Ramos (cell line): ENCODE results near the gene POP7.
"Not testable (repeated sequence)": the region's sequence is repeated elsewhere in the genome, so short reads cannot be mapped to it uniquely, and the experiment has no call there.

Experiments used
- in situ Hi-C: fragments of 300-500 bp; cut with MboI; formaldehyde crosslinking; loops from one replicate; pipeline ENCODE4 v1.14.3; 2022; ENCODE audit warnings: low sequenced_read_pairs; ENCODE audit not compliant: unreplicated experiment

Gene POP7

DNA sequence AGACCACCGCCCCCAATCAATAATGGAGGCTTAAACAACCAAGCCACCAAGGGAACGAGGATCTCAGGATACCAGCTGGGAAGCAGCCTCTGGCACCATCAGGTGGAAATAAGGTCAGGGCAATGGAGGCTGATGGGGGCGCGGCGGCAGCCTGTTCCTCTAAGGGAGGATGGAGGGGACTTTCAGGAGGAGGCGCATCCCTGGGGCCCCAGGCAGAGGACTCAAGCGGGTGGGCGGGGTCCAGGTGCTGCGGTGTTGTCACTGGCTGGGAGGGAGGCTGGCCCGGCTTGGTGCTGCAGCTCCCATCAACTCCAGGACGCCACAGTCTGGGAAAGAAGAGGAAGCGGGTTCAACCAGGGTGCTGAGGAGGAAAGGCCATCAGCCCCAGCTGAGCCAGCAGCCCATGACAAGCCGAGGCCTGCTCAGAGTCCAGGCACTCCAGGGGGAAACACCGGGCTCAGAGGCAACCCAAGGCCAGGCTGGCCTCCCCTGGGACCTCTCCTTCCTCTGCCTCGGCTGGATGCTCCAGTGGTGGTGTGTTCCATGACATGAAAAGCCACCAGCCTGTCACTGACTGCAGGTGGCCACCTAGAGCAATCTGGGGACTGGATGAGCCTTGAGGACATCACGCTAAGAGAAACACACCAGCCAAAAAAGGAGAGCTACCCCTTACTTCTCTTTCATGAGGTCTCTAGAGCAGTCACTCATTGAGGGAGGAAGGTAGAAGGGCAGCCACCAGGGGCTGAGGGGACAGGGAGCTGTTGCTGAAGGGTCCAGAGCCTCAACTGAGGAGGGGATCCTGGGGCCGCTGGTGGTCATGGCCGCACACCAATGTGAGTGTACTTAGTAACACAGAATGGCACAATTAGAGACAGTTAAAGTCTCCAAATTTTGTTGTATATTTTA, 16.4 kb upstream of the POP7 start:
- in situ Hi-C loops, result loop anchor here (10.0 kb wide), 1 partner anchor 215 kb away; the partner anchor contains the start of gene TSC22D4

DNA sequence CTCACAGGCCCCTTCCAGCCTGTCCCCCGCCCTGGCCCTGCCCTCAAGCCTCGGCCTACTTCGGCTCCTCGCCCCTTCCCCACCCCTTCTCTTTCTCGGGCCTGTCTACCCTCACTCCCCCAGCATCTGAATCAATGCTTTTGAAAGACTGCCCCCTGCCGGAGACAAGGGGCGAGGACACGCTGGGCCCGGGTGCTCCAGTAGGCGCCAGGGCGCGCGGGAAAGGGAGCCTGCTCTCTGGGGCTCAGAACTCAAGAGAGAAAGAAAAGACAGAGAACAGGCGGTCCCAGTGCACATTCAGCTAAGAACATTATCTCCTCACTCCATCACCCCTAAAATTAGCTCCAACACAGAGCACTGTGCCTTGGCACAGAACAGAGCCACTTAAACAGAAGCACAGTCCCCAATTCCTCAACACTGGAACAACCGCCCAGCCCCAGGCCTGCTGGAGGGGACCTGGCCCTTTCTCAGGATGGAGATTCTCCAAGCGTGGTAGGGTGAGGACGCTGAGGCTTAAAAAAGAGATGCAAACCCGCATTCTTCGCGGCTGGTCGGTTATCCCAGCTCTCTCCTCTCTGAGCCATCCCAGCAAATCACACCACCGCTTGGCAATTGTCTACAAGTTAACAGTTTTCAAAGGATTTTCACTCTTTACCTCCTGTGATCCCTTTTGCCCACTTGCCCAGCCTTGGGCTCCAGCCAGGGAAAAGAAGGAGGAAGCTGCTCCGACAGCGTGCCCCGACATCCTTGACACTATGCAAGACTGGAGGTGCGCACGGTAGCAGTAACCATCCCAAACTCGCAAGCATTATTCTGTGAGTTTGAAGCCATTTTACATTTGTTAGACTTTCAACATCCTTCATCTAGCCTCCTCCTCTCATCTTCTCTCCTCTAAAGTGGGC, 14.0 kb upstream of the POP7 start:
- in situ Hi-C loops, result loop anchor here (10.0 kb wide), 1 partner anchor 217 kb away; the partner anchor contains the start of gene TSC22D4

DNA sequence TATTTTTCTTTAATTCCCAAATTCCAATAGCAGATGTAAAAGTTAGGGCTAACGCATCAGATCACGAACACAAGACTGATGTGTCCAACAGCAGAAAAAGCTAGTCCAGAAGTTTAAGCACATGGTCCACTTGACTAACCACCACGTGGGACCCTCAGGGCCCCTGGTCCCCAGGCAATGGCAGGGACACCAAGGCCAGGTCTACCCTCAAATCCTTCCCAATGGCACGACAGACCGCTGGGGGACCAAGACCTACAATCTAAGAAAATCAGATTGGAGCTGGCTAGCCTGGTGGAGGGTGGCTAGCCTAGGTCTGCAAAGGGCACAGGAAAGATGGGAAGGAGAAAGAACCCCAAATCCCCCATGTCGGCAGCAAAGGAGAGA, 13.4 kb upstream of the POP7 start:
- in situ Hi-C loops, result loop anchor here (10.0 kb wide), 1 partner anchor 218 kb away; the partner anchor contains the start of gene TSC22D4

DNA sequence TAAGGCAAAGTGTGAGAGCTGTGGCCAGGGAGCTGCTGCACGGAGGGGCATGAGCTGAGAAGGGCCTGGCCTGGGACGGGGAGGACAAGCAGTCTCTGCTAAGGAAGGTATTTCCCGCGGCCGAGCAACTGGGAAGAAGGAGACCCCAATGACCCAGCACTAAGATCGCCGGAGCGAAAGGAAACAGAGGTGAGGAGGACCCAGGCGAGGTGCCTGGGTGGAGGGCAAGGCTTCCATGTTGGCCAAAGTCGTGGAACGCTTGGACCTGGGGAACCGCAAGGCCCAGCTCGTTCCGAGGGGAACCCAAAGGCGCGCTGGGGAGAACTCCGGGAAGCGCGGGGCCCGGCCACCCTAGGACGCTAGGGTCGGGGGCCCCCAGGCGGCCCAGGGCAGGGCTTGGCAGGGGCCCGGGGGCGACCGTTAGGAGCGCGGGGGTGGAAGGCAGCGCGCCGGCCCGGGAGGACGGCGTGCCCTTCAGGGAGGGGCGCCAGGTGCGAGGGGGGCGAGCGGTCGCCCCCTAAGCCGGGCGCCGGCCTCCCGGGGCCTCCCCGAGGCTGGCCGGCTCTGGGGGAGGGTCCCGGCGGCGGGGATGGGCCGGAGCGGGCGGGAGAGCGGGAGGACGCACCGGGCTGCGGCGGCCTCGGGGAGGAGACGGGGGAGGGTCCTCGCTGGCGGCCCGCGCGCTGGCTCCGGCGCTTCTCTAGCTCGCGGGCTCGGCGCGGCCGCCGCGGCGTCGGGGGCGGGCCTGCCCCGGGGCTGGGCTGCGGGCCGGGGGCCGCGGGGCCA, 12.4 kb upstream of the POP7 start:
- in situ Hi-C loops, result loop anchor here (10.0 kb wide), 1 partner anchor 219 kb away; the partner anchor contains the start of gene TSC22D4

DNA sequence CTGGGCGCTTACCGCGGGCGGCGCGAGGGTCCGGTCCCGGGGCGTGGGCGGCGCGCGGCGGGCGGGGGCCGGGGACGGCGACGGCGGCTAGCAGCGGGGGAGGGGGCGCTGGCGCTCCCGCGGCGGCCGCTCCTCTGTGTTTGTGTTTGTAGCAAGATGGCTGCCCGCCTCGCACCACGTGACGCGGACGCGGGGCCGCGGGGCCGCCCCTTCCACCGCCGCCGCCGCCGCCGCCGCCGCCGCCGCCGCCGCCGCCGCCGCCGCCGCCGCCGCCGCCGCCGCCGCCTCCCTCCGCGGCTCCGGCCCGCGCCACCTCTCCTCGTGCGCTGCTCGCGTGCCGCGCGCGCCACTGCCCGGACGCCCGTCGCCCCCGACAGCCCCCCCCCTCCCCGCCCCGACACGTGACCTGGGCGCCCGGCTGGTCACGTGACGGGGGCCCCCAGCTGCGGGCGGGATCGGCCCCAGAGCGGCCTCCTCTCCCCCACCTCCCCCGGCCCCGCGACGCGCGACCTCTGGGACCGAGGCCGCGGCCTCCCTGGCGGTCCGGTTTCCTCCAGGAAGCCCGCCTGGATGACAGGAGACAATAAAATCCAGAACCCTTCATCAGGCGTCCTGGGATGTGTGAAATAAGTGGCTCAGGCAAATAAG, 11.7 kb upstream of the POP7 start, which contains the start of gene GIGYF1:
Gene GIGYF1, minus strand, starts transcription at position 153 of the 648 bp plus-strand sequence. CDS start 6,012 bp downstream, outside the sequence.
- in situ Hi-C loops, result loop anchor here (10.0 kb wide), 1 partner anchor 219 kb away; the partner anchor contains the start of gene TSC22D4

DNA sequence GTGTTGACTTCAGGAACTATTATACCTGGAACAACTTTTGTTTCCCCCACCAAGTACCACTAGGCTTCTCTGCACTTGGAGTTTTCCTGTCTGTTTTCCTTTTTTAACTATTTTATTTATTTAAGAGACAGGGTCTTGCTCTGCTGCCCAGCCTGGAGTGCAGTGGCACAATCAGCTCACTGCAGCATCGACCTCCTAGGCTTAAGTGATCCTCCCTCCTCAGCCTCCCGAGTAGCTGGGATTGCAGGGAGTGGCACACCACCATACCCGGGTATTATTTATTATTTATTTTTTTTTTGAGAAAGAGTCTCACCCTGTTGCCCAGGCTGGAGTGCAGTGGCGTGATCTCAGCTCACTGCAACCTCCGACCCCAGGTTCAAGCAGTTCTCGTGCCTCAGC, 9.8 kb upstream of the POP7 start:
- in situ Hi-C loops, result loop anchor here (10.0 kb wide), 1 partner anchor 221 kb away; the partner anchor contains the start of gene TSC22D4

DNA sequence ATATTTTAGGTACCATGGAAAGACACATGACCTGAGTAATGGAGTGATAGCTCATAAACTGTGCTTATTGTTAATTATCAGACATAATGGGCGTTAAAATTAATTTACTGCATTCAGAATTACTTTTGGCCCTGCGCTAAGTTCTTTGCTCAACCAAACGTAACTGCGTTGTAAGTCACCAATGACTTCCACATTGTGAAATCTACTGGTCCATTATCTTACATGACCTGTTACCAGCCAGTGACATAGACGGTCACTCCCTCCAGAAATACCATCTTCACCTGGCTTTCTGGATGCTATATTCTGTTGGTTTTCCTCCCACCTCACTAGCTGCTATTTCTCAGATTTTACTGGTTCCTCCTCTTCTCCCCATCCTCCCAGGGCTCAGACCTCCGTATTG, 6.9 kb upstream of the POP7 start:
- in situ Hi-C loops, result loop anchor here (10.0 kb wide), 1 partner anchor 224 kb away; the partner anchor contains the start of gene TSC22D4

DNA sequence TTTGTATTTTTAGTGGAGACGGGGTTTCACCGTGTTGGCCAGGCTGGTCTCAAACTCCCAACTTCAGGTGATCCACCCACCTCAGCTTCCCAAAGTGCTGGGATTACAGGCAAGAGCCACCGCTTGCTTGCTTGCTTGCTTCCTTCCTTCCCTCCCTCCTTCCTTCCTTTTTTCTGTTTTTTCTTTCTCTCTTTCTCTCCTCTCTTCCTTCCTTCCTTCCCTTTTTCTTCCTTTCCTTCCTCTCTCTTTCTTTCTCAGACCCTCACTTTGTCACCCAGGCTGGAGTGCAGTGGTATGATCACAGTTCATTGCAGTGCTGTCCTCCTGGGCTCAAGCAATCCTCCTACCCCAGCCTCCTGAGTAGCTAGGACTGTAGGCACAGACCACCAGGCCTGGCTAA, 4.8 kb upstream of the POP7 start:
- in situ Hi-C loops, result loop anchor here (10.0 kb wide), 1 partner anchor 154 kb away; the partner anchor contains the start of gene SLC12A9

DNA sequence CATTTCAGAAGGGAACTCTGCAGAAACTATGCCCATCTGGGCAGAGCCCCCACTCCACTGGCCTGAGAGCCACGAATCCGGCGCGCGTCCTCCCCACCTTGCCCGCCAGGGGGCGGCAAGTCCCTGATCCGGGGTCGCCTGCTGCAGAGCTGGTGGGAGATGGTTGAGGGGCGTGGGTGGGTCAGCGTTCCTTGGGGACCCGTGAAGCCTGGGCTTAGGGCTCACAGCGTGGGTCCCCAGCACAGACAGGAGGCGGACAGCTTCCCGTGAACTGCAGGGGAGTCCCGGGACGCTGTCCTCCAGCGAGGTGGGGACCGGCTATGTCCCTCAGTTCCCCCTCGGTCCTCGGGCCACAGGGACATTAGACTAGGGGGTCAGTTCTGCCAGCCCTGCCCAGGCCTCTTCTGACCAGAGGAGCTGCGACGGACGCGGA, 585 bp upstream of the POP7 start:
- in situ Hi-C loops, result loop anchor here (10.0 kb wide), 1 partner anchor 149 kb away; the partner anchor contains the start of gene SLC12A9

DNA sequence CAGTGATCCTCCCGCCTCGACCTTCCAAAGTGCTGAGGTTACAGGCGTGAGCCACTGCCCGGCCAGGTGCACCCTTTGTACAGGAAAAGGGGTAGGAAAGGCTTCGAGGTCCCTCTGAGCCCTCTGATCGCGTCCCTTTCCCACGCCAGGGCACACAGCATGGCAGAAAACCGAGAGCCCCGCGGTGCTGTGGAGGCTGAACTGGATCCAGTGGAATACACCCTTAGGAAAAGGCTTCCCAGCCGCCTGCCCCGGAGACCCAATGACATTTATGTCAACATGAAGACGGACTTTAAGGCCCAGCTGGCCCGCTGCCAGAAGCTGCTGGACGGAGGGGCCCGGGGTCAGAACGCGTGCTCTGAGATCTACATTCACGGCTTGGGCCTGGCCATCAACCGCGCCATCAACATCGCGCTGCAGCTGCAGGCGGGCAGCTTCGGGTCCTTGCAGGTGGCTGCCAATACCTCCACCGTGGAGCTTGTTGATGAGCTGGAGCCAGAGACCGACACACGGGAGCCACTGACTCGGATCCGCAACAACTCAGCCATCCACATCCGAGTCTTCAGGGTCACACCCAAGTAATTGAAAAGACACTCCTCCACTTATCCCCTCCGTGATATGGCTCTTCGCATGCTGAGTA, 871 bp downstream of the POP7 start:
- in situ Hi-C loops, result loop anchor here (10.0 kb wide), 1 partner anchor 148 kb away; the partner anchor contains the start of gene SLC12A9

DNA sequence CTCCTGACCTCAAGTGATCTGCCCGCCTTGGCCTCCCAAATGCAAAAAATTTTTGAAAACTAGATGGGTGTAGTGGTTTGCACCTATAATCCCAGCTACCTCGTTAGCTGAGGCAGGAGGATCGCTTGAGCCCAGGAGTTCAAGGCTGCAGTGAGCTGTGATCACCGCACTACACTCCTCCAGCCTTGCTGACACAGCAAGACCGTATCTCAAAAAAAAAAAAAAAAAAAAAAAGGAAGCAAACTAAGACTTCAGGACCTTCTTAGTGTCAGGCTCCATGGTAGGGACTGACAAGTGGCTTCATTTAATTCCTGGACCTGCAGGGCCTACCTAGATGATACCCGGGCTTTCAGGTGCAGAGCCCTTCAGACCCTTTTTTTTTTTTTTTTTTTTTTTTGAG, 2.5 kb downstream of the POP7 start:
- in situ Hi-C loops, result loop anchor here (10.0 kb wide), 1 partner anchor 146 kb away; the partner anchor contains the start of gene SLC12A9

DNA sequence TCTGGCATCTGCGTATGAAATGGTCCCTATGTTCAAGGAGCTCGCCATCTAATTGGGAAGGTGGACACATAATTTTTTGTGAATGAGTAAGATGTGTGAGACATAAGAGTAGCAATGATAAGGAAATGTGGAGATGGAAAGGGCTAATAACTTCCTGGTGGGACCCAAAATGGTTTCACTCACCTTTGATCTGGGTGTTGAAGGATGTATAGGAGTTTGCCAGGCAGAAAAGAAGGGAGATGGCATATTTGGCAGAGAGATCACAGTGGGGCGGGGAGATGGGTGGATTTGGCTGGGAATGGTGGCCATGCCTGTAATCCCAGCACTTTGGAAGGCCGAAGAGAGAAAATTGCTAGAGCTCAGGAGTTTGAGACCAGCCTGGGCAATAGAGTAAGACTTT, 4.5 kb downstream of the POP7 start:
- in situ Hi-C loops, result no loop called here

DNA sequence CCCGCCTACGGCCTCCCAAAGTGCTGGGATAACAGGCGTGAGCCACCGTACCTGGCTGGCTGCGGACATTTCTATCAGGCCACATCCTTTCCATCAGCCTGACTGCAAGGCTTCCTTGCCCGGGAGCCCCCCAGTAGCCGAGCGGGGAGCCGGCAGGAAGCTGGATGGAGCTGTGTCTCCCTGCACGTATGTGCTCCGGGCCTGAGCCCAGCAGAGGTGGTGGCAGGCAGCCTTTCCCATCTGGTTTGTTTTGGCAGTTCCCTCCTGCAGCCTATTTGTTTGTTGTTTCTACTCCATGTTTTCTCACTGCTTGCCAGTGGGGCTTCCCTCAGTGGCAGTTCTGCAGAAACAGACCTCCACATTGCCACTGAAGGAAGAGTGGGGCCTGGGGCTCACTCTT, 5.4 kb downstream of the POP7 start:
- in situ Hi-C loops, result no loop called here

DNA sequence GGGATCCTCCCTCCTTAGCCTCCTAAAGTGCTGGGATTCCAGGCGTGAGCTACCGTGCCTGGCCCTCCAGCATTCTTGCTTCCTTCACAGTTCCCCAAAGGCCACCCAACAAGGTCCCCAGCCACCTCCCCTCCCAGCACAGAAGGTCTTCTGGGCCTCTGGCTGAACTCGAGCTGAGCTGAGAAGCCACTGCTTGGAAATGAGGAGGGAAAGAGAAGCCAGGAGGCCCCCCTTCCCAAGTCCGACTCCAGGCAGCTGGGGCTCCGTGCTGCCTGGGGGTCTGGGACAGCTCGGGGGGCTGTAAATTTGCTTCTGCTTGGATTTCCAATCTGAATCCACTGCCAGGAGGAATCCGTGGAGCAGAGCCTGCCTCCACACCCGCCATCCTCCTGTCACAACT, 8.8 kb downstream of the POP7 start:
- in situ Hi-C loops, result no loop called here

DNA sequence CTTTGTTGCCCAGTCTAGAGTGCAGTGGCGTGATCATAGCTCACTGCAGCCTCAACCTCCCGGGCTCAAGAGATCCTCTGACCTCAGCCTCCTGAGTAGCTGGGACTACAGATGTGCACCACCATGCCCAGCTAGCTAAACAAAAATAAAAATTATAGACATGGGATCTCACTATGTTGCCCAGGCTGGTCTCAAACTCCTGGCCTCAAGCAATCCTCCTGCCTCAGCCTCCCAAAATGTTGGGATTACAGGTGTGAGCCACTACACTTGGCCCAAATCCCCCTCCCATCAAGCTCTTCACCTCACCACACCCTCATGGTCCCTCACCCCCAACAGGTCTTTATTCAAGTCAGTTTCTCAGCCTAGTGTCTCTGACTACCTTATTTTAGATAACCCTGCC, 11.2 kb downstream of the POP7 start:
- in situ Hi-C loops, result not testable (repeated sequence)

DNA sequence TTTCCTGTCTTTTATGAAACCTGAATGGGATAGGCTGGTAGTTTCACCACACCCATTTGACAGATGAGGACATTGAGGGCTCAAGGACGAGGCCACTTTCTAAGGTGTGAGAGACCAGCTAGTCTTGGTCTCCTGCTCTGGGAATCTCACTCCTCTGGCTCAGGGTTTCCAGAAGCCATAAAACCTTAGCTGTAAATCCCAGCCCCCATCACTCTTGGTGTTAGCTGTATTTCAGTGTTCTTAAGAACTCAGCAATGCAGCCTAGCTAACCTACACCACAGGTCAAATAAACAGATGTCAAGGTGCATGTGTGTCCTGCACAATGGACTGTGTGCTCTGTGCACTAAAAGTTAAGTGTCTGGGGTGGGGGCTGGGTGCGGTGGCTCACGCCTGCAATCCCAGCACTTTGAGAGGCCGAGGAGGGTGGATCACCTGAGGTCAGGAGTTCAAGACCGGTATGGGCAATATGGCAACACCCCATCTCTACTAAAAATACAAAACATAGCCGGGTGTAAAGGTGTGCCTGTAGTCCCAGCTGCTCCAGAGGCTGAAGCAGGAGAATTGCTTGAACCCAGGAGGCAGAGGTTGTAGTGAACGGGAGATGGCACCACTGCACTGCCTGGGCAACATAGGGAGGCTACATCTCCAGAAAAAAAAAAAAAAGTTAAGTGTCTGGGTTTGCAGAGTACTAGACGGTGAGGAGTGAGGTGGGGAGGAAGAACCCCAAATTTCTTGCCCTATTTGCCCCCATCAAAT, 13.8 kb downstream of the POP7 start:
- in situ Hi-C loops, result no loop called here

DNA sequence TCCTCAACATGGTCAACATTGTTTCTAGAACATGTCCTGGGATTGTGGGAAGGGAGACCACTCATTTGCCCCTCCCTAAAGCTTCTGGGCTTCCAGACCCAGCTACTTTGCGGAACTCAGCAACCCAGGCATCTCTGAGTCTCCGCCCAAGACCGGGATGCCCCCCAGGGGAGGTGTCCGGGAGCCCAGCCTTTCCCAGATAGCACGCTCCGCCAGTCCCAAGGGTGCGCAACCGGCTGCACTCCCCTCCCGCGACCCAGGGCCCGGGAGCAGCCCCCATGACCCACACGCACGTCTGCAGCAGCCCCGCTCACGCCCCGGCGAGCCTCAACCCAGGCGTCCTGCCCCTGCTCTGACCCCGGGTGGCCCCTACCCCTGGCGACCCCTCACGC, 14.4 kb downstream of the POP7 start, which contains the start of gene EPO:
Gene EPO, plus strand, starts transcription at position 190 of the 392 bp plus-strand sequence. CDS start 513 bp downstream, outside the sequence.
- in situ Hi-C loops, result no loop called here
